HEK293 (cell line): ENCODE data around the gene MAGI2.
"Not testable (repeated sequence)": the region's sequence is repeated elsewhere in the genome, so short reads cannot be mapped to it uniquely, and the experiment has no call there.

Source experiments
- CTCF ChIA-PET: fragments of 350-600 bp; formaldehyde crosslinking; extraction: SDS; loops from one replicate; lab custom pipeline; 2021; ENCODE audit warnings: antibody characterized with exemption; lab: Yijun Ruan, JAX
- POLR2A ChIA-PET: fragments of 300-600 bp; formaldehyde crosslinking; extraction: SDS; loops from one replicate; lab custom pipeline; 2020; ENCODE audit warnings: antibody characterized with exemption, inconsistent platforms; lab: Yijun Ruan, JAX
- H3K27ac ChIP-seq: fragments of 200-500 bp; sonication (Bioruptor generic); 2 replicates; pipeline ENCODE4 v1.5.1; 2014; ENCODE audit warnings: low read depth, low read length, control low read depth, inconsistent platforms; ENCODE audit errors: extremely low read depth
- H3K36me3 ChIP-seq, 2 experiments: fragments of 200-500 bp in 1 of 2; sonication (Bioruptor generic) in 1 of 2; 1 replicate in 1 of 2; 2 replicates in 1 of 2; pipeline ENCODE4 v1.5.1; 2014 to 2017; ENCODE audit warnings: inconsistent platforms in 2 of 2, low read length in 2 of 2; ENCODE audit not compliant: control insufficient read depth in 2 of 2, insufficient read depth in 1 of 2
- H3K4me1 ChIP-seq: fragments of 200-500 bp; sonication (Bioruptor generic); 2 replicates; pipeline ENCODE4 v1.5.1; 2014; ENCODE audit warnings: mild to moderate bottlenecking, low read length, inconsistent platforms; ENCODE audit not compliant: control insufficient read depth, insufficient read depth
- H3K4me3 ChIP-seq: 2 replicates; pipeline ENCODE4 v1.5.1; 2011; ENCODE audit warnings: low read depth, mild to moderate bottlenecking, control low read depth, low read length, moderate library complexity
- H3K9me3 ChIP-seq: fragments of 200-500 bp; sonication (Bioruptor generic); 2 replicates; pipeline ENCODE4 v1.5.1; 2014; ENCODE audit warnings: low read depth, low read length, inconsistent platforms; ENCODE audit not compliant: control insufficient read depth, insufficient read depth
- KLF9 ChIP-seq: fragments of 450-650 bp; formaldehyde crosslinking; IDR thresholded peaks from 2 replicates; pipeline ENCODE4 v1.5.1; 2016; ENCODE audit warnings: missing biosample characterization, missing genetic modification characterization, low read depth
- REPIN1 ChIP-seq: fragments of 450-650 bp; formaldehyde crosslinking; IDR thresholded peaks from 2 replicates; pipeline ENCODE4 v1.5.1; 2017; ENCODE audit warnings: missing biosample characterization, missing genetic modification characterization, low read depth
- SP7 ChIP-seq: fragments of 450-650 bp; formaldehyde crosslinking; IDR thresholded peaks from 2 replicates; pipeline ENCODE4 v1.5.1; 2016; ENCODE audit warnings: missing biosample characterization, missing genetic modification characterization
- ZBTB1 ChIP-seq: fragments of 450-650 bp; formaldehyde crosslinking; IDR thresholded peaks from 2 replicates; pipeline ENCODE4 v1.5.1; 2016; ENCODE audit warnings: missing biosample characterization, missing genetic modification characterization
- ZBTB48 ChIP-seq: fragments of 450-650 bp; formaldehyde crosslinking; IDR thresholded peaks from 2 replicates; pipeline ENCODE4 v1.5.1; 2016; ENCODE audit warnings: missing biosample characterization, missing genetic modification characterization
- ZFP3 ChIP-seq: fragments of 450-650 bp; formaldehyde crosslinking; IDR thresholded peaks from 2 replicates; pipeline ENCODE4 v1.5.1; 2016; ENCODE audit warnings: low read depth, missing biosample characterization, missing genetic modification characterization
- ZFP41 ChIP-seq: fragments of 450-650 bp; formaldehyde crosslinking; IDR thresholded peaks from 2 replicates; pipeline ENCODE4 v1.5.1; 2016; ENCODE audit warnings: missing biosample characterization, missing genetic modification characterization, borderline replicate concordance
- ZNF121 ChIP-seq: fragments of 450-650 bp; formaldehyde crosslinking; IDR thresholded peaks from 2 replicates; pipeline ENCODE4 v1.5.1; 2016; ENCODE audit warnings: missing biosample characterization, missing genetic modification characterization
- ZNF133 ChIP-seq: fragments of 450-650 bp; formaldehyde crosslinking; IDR thresholded peaks from 2 replicates; pipeline ENCODE4 v1.5.1; 2016; ENCODE audit warnings: missing biosample characterization, missing genetic modification characterization
- ZNF280C ChIP-seq: fragments of 450-650 bp; formaldehyde crosslinking; IDR thresholded peaks from 2 replicates; pipeline ENCODE4 v1.5.1; 2016; ENCODE audit warnings: missing biosample characterization, missing genetic modification characterization
- ZNF280D ChIP-seq: fragments of 450-650 bp; formaldehyde crosslinking; IDR thresholded peaks from 2 replicates; pipeline ENCODE4 v1.5.1; 2016; ENCODE audit warnings: missing biosample characterization, missing genetic modification characterization
- ZNF302 ChIP-seq: fragments of 450-650 bp; formaldehyde crosslinking; IDR thresholded peaks from 2 replicates; pipeline ENCODE4 v1.5.1; 2016; ENCODE audit warnings: missing biosample characterization, missing genetic modification characterization, low read depth
- ZNF362 ChIP-seq: fragments of 450-650 bp; formaldehyde crosslinking; IDR thresholded peaks from 2 replicates; pipeline ENCODE4 v1.5.1; 2016; ENCODE audit warnings: missing biosample characterization, missing genetic modification characterization
- ZNF654 ChIP-seq: fragments of 450-650 bp; formaldehyde crosslinking; IDR thresholded peaks from 2 replicates; pipeline ENCODE4 v1.5.1; 2016; ENCODE audit warnings: low read depth, missing biosample characterization, missing genetic modification characterization
- ZNF792 ChIP-seq: fragments of 450-650 bp; formaldehyde crosslinking; IDR thresholded peaks from 2 replicates; pipeline ENCODE4 v1.5.1; 2016; ENCODE audit warnings: missing biosample characterization, missing genetic modification characterization
- ZSCAN4 ChIP-seq: fragments of 450-650 bp; formaldehyde crosslinking; IDR thresholded peaks from 2 replicates; pipeline ENCODE4 v1.5.1; 2017; ENCODE audit warnings: missing biosample characterization, missing genetic modification characterization
- TF ChIP-seq, protein P1 (sequence below): fragments of 450-650 bp; formaldehyde crosslinking; IDR thresholded peaks from 2 replicates; pipeline ENCODE4 v1.5.1; 2016; ENCODE audit warnings: missing biosample characterization, missing genetic modification characterization, borderline replicate concordance

Gene MAGI2

GRCh38 chr7:78968951-78969350, 484.5 kb downstream of the MAGI2 start (continued):
- TF ChIP-seq ZFP41 (tag by site-specific recombination) (no peak), ZNF302 (tag by site-specific recombination) (no peak)

- H3K4me3 ChIP-seq, H3K9me3 ChIP-seq, H3K36me3 ChIP-seq, POLR2A ChIA-PET, H3K27ac ChIP-seq, H3K4me1 ChIP-seq, CTCF ChIA-PET: not testable (repeated sequence)
Measured at GRCh38 chr7:78967561-78967960, 485.9 kb downstream of the MAGI2 start.

DNA sequence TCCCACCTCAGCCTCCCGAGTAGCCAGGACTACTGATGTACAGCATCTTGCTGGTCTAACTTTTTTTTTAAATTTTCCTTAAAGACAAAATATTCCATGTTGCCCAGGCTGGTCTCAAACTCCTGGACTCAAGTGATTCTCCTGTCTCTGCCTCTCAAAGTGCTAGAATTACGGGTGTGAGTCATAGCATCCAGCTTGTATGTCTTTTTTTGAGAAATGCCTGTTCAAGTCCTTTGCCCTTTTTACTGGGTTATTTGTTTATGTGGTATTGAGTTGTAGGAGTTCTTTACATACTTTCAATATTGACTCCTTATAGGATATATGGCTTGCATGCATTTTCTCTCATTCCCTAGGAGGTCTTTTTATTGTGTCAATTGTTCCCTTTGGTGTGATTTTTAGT, 486.4 kb downstream of the MAGI2 start:
- no peak overlapping the region for H3K27ac ChIP-seq
- TF ChIP-seq ZSCAN4 (tag by site-specific recombination), result no peak
- no peak for TF ChIP-seq ZBTB48 (tag by site-specific recombination)
- TF ChIP-seq SP7 (tag by site-specific recombination), result no peak
- TF ChIP-seq ZNF280D, result no peak
- TF ChIP-seq ZNF792 (tag by site-specific recombination), result no peak
- TF ChIP-seq ZNF362 (tag by site-specific recombination), result no peak
- TF ChIP-seq ZBTB1 (tag by site-specific recombination), result no peak
- TF ChIP-seq ZNF302 (tag by site-specific recombination), result no peak
- TF ChIP-seq ZFP3 (tag by site-specific recombination), result no peak
- no peak for TF ChIP-seq ZNF280C
- TF ChIP-seq, all 188 proteins: peak for 0
- H3K4me3 ChIP-seq, result no peak overlapping the region
- H3K9me3 ChIP-seq, result no peaks in the 10 kb centered on the region
- ChIA-PET POLR2A (no interaction called here), CTCF (no interaction called here)
- H3K36me3 ChIP-seq, result no peaks in the 10 kb centered on the region
- no peaks in the 10 kb centered on the region; the same call in 1 of the 2 replicates for H3K4me1 ChIP-seq

- H3K4me1 ChIP-seq, result no peaks in the 10 kb centered on the region
- ChIA-PET POLR2A (no interaction called here), CTCF (interaction anchor here (0.5 kb wide), 1 partner anchor 9 kb away, joined by 4 read pairs; no protein-coding TSS in a partner anchor)
- H3K27ac ChIP-seq, result no peak overlapping the region
- H3K36me3 ChIP-seq, result no peaks in the 10 kb centered on the region
- no peak overlapping the region for H3K4me3 ChIP-seq
- H3K9me3 ChIP-seq, result no peaks in the 10 kb centered on the region
- TF ChIP-seq, protein P1, sequence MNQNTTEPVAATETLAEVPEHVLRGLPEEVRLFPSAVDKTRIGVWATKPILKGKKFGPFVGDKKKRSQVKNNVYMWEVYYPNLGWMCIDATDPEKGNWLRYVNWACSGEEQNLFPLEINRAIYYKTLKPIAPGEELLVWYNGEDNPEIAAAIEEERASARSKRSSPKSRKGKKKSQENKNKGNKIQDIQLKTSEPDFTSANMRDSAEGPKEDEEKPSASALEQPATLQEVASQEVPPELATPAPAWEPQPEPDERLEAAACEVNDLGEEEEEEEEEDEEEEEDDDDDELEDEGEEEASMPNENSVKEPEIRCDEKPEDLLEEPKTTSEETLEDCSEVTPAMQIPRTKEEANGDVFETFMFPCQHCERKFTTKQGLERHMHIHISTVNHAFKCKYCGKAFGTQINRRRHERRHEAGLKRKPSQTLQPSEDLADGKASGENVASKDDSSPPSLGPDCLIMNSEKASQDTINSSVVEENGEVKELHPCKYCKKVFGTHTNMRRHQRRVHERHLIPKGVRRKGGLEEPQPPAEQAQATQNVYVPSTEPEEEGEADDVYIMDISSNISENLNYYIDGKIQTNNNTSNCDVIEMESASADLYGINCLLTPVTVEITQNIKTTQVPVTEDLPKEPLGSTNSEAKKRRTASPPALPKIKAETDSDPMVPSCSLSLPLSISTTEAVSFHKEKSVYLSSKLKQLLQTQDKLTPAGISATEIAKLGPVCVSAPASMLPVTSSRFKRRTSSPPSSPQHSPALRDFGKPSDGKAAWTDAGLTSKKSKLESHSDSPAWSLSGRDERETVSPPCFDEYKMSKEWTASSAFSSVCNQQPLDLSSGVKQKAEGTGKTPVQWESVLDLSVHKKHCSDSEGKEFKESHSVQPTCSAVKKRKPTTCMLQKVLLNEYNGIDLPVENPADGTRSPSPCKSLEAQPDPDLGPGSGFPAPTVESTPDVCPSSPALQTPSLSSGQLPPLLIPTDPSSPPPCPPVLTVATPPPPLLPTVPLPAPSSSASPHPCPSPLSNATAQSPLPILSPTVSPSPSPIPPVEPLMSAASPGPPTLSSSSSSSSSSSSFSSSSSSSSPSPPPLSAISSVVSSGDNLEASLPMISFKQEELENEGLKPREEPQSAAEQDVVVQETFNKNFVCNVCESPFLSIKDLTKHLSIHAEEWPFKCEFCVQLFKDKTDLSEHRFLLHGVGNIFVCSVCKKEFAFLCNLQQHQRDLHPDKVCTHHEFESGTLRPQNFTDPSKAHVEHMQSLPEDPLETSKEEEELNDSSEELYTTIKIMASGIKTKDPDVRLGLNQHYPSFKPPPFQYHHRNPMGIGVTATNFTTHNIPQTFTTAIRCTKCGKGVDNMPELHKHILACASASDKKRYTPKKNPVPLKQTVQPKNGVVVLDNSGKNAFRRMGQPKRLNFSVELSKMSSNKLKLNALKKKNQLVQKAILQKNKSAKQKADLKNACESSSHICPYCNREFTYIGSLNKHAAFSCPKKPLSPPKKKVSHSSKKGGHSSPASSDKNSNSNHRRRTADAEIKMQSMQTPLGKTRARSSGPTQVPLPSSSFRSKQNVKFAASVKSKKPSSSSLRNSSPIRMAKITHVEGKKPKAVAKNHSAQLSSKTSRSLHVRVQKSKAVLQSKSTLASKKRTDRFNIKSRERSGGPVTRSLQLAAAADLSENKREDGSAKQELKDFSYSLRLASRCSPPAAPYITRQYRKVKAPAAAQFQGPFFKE (tag by site-specific recombination), result no peak
- TF ChIP-seq ZNF133 (no peak), ZNF121 (no peak), ZNF654 (tag by site-specific recombination) (no peak), REPIN1 (tag by site-specific recombination) (no peak), KLF9 (no peak)
Measured at GRCh38 chr7:78959477-78959876, 494.0 kb downstream of the MAGI2 start.
